Activated B cell treated with CpG ODN at 0.5 μM for 24 hours (primary cell): ENCODE data around the gene C19orf25. TPM values are rescaled to one million over a fixed set of nuclear protein-coding genes. Genes with fewer than 3 reads are reported as not detected.

Experiments used
- ATAC-seq: fragments of 200-7000 bp; cut with Tn5 transposase; one replicate; pipeline ENCODE4 v1.10.0; 2021; ENCODE audit warnings: low read depth, mild to moderate bottlenecking, moderate library complexity
- CTCF ChIA-PET: fragments of 350-600 bp; sonication (Branson Sonifier 250); formaldehyde crosslinking; loops from one replicate; lab custom pipeline; 2021; ENCODE audit warnings: antibody characterized with exemption; lab: Charles Lee
- POLR2A ChIA-PET: fragments of 350-600 bp; sonication (Branson Sonifier 250); formaldehyde crosslinking; loops from one replicate; lab custom pipeline; 2021; ENCODE audit warnings: antibody characterized with exemption; lab: Charles Lee
- DNase-seq: peaks from one replicate; pipeline ENCODE4 v3.0.0; 2022
- H3K27ac Mint-ChIP-seq: one replicate; pipeline ENCODE4 v1.8.0; 2020; ENCODE audit warnings: mixed read lengths
- H3K27me3 Mint-ChIP-seq: one replicate; pipeline ENCODE4 v1.8.0; 2021; ENCODE audit warnings: mixed read lengths
- H3K36me3 Mint-ChIP-seq: one replicate; pipeline ENCODE4 v1.8.0; 2021; ENCODE audit warnings: low read depth, mixed read lengths
- H3K4me1 Mint-ChIP-seq: one replicate; pipeline ENCODE4 v1.8.0; 2021; ENCODE audit warnings: mixed read lengths
- H3K4me3 Mint-ChIP-seq: one replicate; pipeline ENCODE4 v1.8.0; 2020; ENCODE audit warnings: mild to moderate bottlenecking, mixed read lengths
- H3K9me3 Mint-ChIP-seq: one replicate; pipeline ENCODE4 v1.8.0; 2020; ENCODE audit warnings: mixed read lengths
- CTCF ChIP-seq: fragments of 200-600 bp; IDR thresholded peaks from one replicate; pipeline ENCODE4 v1.8.0; 2022; ENCODE audit warnings: antibody characterized with exemption, mild to moderate bottlenecking
- intact Hi-C: fragments of 100-400 bp; cut with micrococcal nuclease; formaldehyde crosslinking; loops from one replicate; pipeline ENCODE4 v1.15.1; 2024
- total RNA-seq: library from RNA; stranded (reverse); gene quantifications from 2 replicates; pipeline ENCODE4 v1.2.3, GENCODE V29; 2022

The C19orf25 gene
- total RNA-seq, 1 donor from 2014 or later = 55.7 TPM

- DNase-seq (no peak), ATAC-seq (no peak)
- no peak overlapping the region for H3K27ac Mint-ChIP-seq
- ChIA-PET CTCF (no interaction called here), POLR2A (interaction anchor here (2.2 kb wide), 1 partner anchor 26 kb away, joined by 17 read pairs; no protein-coding TSS in a partner anchor)
- peaks cover 14% of the 10 kb centered on the region for H3K4me1 Mint-ChIP-seq
- H3K9me3 Mint-ChIP-seq = no peaks in the 10 kb centered on the region
- peaks cover 42% of the 10 kb centered on the region for H3K36me3 Mint-ChIP-seq
- H3K27me3 Mint-ChIP-seq = no peaks in the 10 kb centered on the region
- H3K4me3 Mint-ChIP-seq = no peak overlapping the region
- no peak for TF ChIP-seq CTCF
- intact Hi-C loops = no loop called here
These were observed 44.4 kb downstream of the C19orf25 start for GRCh38 chr19:1434577-1435060.

- H3K27ac Mint-ChIP-seq = no peak overlapping the region
- ATAC-seq (no peak), DNase-seq (no peak)
- no peak for TF ChIP-seq CTCF
- ChIA-PET POLR2A (interaction anchor here (2.2 kb wide), 1 partner anchor 25 kb away, joined by 17 read pairs; no protein-coding TSS in a partner anchor), CTCF (no interaction called here)
- no peaks in the 10 kb centered on the region for H3K9me3 Mint-ChIP-seq
- peaks cover 9% of the 10 kb centered on the region for H3K4me1 Mint-ChIP-seq
- H3K36me3 Mint-ChIP-seq = peaks cover 40% of the 10 kb centered on the region
- intact Hi-C loops = no loop called here
- no peak overlapping the region for H3K4me3 Mint-ChIP-seq
- no peaks in the 10 kb centered on the region for H3K27me3 Mint-ChIP-seq
These were observed 45.0 kb downstream of the C19orf25 start for GRCh38 chr19:1434040-1434366.

GRCh38 chr19:1433119-1434039 is 45.6 kb downstream of the C19orf25 start:
- POLR2A ChIA-PET = interaction anchor here (0.9 kb wide), 1 partner anchor 25 kb away, joined by 3 read pairs; no protein-coding TSS in a partner anchor
- ATAC-seq = no peak
- Mint-ChIP-seq H3K27me3 (no peaks in the 10 kb centered on the region), H3K4me3 (no peak overlapping the region), H3K27ac (no peak overlapping the region), H3K9me3 (no peaks in the 10 kb centered on the region), H3K36me3 (peaks cover 41% of the 10 kb centered on the region), H3K4me1 (peaks cover 8% of the 10 kb centered on the region)
- CTCF ChIA-PET = no interaction called here
- intact Hi-C loops = no loop called here
- no peak for TF ChIP-seq CTCF
- no peak for DNase-seq

- CTCF ChIA-PET = no interaction called here
- ATAC-seq (no peak), DNase-seq (no peak)
- no peak overlapping the region for H3K4me3 Mint-ChIP-seq
- H3K4me1 Mint-ChIP-seq = no peaks in the 10 kb centered on the region
- intact Hi-C loops = no loop called here
- no peaks in the 10 kb centered on the region for H3K27me3 Mint-ChIP-seq
- no peaks in the 10 kb centered on the region for H3K9me3 Mint-ChIP-seq
- H3K27ac Mint-ChIP-seq = no peak overlapping the region
- no peak for TF ChIP-seq CTCF
- H3K36me3 Mint-ChIP-seq = peaks cover 45% of the 10 kb centered on the region
- POLR2A ChIA-PET = interaction anchor here (0.9 kb wide), 1 partner anchor 24 kb away, joined by 3 read pairs; no protein-coding TSS in a partner anchor
These were observed 46.5 kb downstream of the C19orf25 start for GRCh38 chr19:1432507-1432887.

GRCh38 chr19:1431759-1432506 is 47.1 kb downstream of the C19orf25 start:
- peaks cover 50% of the 10 kb centered on the region for H3K36me3 Mint-ChIP-seq
- H3K4me3 Mint-ChIP-seq = no peak overlapping the region
- CTCF ChIA-PET = no interaction called here
- H3K9me3 Mint-ChIP-seq = no peaks in the 10 kb centered on the region
- no peaks in the 10 kb centered on the region for H3K4me1 Mint-ChIP-seq
- POLR2A ChIA-PET = interaction anchor here (0.7 kb wide), 1 partner anchor 13 kb away, joined by 4 read pairs; no protein-coding TSS in a partner anchor
- no peak for ATAC-seq
- intact Hi-C loops = no loop called here
- no peak for TF ChIP-seq CTCF
- H3K27me3 Mint-ChIP-seq = no peaks in the 10 kb centered on the region
- no peak for DNase-seq
- no peak overlapping the region for H3K27ac Mint-ChIP-seq
